Frontal cortex (tissue), 4 donors: Measurements from ENCODE around the gene CEP85. TPM values are rescaled to one million over a fixed set of nuclear protein-coding genes. Genes with fewer than 3 reads are reported as not detected.
A peak's percentile ranks its signal among the peaks of the same experiment; 100 is the strongest.
"Not testable (repeated sequence)": the region's sequence is repeated elsewhere in the genome, so short reads cannot be mapped to it uniquely, and the experiment has no call there.

Experiments
- DNase-seq, 2 donors: peaks; one replicate each; pipeline ENCODE4 v3.0.0; 2012; ENCODE audit warnings: low spot score in 2 of 2
- FAIRE-seq: peaks from 2 replicates; lab custom pipeline; 2012; peaks lifted over from hg19 to GRCh38; lab: Jason Lieb, UNC
- total RNA-seq: library from RNA; depleted of rRNA; stranded (reverse); fragments of >200 nt; gene quantifications from one replicate; pipeline ENCODE4 v1.2.3, GENCODE V29; 2014
- donor health status: control.
- donor health status: control.
- donor health status: control.

The CEP85 gene
- total RNA-seq, 1 donor from 2014 or later = 12.2 TPM

DNA sequence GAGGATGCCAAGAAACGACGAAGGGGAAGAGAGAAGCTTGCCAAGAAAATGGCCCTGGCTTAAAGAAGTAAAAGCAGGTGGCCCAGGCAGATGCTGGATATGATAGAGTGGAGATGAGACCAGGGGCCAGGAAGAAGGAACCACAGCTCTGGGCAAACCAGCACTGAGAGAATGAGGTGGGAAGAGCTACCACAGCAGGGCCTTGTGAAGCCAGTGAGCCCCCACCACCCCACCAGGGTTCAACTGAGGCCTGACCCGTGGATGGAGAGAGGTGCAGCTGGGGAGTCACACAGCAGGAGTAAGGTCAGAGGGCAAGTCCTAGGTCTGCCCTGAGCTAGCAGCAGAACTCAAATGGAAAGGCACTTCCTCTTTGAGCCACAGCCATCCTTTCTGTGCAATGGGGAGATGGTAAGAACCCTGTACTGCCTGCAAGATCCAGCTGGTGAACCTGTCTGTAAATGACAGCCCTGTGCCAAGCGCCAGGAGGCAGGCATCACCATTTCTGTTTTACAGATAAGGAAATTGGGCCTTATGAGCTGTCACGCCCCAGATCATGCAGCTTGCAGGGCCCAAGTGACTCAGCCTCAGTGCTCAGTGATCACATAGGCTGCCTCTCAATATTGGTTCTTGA, 54.4 kb downstream of the CEP85 start:
- no peak for FAIRE-seq
- no peak for DNase-seq

DNA sequence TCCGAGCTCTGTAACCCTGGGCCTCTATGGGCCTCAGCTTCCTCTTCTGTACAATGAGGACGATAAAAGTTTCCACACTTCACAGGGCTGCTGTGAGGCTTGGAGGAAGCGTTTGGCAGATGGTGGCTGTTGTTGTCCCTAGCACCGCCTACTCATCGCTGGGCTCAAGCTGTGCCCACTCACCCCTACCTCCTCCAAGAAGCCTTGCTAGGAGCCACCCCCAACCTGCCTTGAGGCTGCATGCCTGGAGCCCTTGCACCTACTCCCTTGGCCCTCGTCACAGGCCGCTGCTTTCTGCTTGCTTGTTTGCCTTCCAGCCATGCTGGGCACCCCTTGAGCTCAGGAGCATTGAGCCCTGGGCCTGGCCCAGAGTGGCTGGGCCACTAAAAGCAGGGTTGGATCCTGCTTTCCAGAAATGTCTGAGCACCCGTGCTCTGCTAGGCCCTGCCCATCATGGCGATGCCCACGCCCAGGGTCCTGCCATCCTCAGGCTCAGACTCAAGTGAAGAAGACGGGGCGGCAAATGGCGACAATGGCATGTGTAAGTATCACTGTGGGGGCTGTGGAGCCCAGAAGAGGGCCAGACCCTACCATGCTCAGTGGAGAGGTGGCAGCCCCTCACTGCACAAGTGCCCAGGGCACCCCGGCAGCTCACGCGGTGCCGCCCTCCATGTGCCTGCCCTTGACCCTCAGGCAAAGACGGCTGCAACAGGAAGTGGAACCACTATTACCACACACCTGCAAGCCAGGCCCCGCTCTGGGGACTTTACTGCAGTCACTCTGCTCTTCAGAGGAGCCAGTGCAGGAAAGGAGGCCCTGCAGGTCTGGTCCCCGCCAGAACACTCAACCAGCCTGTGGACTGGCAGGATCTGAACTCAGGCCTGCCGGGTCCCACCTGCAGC, 55.4 kb downstream of the CEP85 start:
- DNase-seq (peak in 1 of 2 donors; percentile 60), FAIRE-seq (no peak)

DNA sequence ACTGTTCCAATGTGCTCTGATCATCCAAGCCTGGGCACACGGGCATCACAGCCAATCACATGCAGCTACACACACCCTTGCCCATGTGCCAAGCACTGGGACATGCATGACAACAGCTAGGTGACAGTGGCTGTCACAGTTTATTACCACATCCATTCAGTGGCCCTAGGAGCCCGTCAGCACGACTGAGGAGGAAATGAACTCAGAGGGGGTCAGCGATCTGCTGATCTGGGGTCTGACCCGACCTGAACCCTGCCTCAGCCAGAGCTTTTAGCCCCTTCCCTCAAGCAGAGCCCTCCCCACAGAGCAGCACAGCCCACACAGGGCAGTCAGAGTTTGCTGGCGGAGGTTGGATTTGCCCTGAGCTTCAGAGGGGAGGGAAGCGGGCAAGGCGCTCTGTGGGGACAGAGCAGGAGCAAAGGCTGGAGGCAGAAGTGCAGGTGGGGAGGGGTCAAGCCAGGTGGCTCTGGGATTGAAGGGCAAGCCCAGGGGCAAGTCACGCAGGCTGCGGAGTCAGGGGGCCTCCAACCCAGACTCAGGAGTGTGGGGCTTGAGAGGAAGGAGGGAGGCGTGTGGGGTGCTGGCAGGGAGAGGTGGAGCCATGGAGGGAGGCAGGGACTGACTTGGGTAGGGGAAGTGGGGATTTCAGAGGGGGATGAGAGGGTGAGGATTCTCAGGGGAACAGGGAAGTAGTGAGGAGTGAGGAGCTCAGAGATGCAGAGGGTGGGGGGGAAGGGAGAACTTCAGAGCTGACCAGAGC, 56.3 kb downstream of the CEP85 start:
- DNase-seq = no peak
- FAIRE-seq = no peak

DNA sequence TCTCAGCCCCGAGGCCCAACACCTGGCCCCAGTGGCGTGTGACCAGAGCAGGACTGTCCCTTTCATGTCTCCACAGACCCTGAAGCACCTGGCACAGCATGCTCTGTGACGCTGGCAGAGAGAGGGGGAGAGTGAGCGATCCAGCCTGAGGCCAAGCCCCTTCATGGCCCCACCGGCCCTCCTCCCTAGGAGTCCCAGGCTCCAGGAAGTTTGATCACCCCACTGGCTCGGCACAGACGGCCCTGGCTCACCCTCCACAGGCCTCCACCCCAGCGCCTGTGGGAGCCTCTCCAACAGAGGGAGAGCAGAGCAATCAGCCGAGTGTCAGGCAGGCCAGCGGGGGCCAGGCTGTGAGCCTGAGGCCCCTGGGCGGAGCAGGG, 56.9 kb downstream of the CEP85 start:
- DNase-seq (no peak), FAIRE-seq (no peak)

DNA sequence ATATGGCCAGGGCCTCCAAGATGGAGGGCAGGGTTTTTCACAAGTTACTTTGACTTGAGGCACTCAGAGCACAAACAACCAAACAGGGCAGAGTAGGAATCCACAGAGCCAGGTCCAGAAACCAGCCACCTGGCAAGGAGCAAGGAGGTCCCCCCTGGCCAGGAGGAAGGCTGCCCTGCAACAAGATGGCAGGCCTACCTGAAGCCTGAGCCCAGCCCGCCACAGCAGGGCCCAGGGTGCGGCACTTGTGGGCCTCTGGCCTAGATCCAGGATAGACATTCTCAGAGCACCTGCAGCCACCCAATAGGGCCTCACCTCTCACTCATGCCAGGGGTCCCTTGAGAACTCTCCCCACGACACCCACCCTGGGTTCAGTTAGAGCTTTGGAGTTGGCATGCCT, 57.4 kb downstream of the CEP85 start:
- FAIRE-seq (no peak), DNase-seq (no peak)

DNA sequence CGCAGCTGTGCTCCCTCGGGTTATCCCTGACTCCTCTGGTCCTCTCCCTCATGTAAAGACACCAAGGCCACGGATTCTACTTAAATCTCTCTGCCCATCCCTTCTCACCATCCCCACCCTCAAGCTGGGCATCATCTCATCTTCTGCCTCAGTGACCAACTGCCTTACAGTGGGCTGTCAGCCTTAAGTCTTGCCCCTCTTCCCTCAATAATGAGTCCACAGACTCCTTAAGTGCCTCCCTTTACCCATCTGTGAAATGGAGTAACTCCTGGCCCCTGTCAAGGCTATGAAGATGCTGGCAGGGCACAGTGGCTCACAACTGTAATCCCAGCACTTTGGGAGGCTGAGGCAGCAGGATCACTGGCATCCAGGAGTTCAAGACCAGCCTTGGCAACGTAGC, 57.9 kb downstream of the CEP85 start:
- FAIRE-seq = no peak
- no peak for DNase-seq

DNA sequence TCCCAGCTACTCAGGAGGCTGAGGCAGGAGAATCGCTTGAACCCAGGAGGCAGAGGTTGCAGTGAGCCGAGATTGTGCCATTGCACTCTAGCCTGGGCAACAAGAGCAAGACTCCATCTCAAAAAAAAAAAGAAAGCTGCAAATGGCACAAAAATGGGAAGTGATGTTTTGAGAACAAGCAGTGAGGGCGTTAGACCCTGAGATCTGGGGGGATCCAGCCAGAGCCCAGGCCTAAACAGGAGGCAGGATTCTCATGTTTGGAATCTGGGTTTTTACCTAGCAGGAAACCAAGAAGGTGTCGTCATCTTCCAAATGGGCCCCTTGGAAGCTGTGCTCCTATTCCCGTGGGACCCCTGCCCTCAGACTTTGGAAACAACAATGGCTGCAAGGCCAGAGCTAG, 58.7 kb downstream of the CEP85 start:
- FAIRE-seq, DNase-seq: not testable (repeated sequence)

DNA sequence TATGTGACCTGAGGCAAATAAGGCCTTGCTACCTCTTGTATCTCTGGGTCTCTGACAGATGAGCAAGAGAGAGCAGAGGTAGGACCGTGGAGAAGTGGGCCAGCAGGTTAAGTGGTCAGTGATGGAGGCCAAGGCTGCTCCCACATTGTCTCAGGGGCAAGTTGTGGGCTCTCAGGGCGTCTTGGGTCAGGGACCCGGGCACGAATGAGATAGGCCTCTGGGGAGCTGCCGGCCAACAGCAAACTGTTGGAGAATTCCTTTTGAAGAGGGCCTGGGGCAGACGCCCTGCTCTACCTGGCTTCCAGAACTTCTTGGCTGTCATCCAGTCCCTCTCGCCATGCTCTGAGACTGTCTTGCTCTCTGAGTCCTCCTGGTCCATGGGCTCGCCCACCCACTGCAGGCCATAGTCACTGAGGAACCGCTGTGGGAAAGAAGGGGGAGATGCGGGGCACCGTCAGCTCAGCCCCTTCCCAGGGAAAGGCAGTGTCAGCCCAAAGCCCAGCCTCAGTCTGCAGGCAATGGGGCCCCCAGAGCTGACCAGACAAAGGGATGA, 60.0 kb downstream of the CEP85 start:
- FAIRE-seq = no peak
- DNase-seq = no peak

DNA sequence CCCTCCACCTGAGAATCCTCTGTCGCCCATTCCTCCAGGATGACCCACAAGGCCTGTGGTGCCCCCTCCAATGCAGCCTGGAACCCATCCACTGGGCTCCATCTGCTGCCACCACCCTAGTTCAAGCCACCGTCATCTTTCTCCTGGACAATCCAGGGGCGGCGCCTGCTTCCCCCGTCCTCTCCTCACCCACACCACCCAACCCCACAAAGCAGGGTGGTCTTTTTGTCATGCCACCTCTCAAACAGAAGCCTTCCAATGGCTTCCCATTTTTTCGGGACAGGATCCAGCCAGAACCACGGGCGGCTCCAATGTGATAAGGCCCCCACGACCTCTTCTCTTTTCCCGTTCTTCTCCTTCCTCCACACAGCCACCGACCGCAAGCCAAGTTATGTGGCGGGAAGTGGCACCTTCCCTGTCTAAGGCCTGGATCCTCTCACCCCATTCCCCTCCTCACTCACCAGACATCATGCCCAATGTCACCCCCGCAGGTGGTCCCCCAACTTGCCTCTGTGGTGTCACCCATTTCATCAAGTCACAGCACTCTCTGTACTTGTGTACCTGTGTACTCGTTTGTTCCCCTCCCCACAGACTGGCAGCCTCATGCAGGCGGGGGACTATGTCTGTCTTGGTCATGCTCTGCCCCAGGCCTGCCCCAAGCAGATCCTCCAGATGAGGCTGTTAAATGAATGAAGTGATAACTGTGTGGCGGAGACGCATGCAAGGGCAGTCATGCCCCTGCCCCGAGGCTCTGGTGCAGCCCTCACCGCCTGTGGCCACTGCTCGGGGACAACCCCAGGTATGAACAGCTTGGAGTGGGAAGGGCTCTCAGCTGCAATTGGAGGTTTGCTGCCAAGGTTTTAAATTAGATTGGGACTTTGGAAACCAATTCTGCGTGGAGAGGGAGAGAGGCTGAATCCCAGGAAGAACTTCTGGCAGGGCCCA, 61.5 kb downstream of the CEP85 start:
- no peak for FAIRE-seq
- no peak for DNase-seq

DNA sequence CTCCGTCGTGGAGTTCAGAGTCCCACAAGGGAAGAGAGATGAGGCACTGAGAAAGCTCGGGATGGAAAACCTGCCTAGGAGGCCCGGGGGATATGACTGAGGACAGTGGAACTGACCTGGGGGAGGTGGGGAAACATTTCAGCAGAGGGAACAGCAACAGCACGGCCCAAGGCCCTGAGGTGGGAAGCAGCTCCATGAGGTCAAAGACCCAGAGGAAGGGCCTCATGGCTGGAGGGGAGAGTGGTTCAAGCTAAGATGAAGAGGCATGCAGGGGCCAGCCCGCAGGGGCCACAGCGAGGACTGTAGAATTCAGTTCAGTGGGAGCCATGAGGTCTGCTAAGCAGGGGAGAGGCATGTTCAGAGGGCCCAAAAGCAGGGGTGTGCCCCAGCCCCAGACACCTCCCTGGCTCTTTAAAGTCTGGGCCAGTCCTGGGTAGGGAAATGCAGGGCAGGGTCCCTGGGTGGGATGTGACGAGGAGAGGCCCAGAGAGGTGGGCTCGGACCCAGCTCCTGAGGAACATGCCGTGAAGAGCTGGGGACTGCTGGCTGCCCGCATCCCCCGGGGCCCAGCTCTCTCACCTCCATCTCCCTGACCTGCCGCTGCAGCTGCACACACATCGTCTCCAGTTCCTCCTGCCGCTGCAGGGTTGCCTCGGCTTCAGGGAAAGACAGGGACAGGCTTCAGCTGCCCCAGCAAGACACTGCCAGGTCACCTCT, 62.5 kb downstream of the CEP85 start:
- no peak for FAIRE-seq
- no peak for DNase-seq

DNA sequence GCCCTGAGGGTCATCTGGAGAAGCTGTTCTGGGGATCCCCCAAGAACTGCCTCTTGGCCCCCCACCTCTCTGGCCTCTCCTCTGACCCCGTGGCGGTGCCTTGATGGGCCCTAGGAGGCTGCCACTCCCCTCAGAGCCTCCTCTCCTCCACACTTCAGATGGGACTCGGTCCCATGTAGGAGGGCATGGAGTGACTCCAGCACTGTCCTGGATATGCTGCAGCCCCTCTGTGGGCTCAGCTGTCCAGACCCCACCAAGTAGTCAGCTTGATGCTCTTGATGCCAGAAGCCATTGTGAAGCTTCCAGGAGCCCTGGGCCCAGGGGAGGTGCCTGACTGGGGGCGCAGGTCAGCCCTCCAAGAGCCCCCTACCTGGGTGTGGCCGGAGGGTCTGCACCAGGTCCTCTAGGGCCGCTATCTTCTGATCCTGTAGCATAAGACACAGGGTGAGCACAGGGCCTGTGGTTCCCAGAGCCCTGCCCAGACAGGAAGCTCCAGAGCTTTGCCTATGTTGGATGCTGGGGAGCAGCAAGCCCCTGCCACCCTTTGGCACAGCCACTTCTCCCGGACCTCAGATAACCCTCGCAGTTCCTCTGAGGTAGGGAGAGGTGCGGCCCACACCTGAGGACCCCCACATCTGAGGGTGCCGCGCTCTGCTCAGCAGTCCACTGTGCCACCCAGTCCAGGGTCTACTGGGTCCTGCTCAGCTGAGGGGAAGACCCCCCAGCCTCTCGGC, 63.2 kb downstream of the CEP85 start:
- DNase-seq = no peak
- no peak for FAIRE-seq

DNA sequence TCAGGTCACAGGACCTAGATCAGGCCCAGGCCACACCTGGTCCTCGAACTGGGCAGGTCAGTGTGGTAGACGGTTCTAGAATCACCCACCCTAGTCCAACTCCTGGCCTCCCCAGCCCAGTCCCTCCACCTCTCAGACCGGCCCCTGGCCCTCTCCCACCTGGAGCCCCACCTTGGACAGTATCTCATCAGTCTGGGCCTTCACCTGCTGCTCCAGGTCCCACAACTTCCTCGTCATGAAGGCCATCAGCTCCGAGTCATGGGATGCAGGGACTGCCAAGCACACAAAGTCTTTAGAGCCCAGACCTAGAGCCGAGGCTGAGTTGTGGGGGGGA, 63.8 kb downstream of the CEP85 start:
- DNase-seq (no peak), FAIRE-seq (no peak)

DNA sequence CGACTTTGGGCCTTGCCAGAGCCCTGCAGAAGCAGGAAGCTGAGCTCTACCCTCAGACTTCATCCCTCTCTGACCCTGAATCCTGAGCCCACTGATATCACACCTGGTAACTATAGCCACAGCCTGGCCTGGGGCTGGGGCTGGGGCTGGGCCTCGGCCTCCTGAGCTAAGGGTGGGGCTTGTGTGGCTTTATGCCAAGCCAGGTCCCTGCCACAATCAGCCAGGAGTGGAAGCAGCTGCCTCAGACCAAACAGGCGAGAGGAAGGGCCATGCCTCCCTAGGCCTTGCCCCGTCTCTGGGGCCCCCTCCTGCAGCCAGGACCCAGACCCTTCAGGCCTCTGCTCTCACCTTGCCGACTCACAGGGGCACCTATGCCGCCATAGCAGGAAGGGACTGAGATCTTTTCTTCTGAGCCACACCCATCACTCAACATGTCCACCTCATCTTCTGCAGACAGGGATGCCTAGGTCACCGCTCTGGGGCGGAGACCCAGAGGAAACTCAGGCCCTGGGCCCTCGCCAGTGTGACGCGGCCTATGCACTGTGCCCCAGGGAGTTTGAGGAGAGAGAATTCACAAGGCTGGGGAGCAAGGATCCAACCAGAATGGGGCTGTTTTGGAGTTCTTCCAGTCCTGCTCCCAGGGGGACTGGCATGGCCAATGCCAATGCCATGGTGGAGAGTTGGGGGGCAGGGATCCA, 66.7 kb downstream of the CEP85 start:
- DNase-seq = no peak
- no peak for FAIRE-seq

DNA sequence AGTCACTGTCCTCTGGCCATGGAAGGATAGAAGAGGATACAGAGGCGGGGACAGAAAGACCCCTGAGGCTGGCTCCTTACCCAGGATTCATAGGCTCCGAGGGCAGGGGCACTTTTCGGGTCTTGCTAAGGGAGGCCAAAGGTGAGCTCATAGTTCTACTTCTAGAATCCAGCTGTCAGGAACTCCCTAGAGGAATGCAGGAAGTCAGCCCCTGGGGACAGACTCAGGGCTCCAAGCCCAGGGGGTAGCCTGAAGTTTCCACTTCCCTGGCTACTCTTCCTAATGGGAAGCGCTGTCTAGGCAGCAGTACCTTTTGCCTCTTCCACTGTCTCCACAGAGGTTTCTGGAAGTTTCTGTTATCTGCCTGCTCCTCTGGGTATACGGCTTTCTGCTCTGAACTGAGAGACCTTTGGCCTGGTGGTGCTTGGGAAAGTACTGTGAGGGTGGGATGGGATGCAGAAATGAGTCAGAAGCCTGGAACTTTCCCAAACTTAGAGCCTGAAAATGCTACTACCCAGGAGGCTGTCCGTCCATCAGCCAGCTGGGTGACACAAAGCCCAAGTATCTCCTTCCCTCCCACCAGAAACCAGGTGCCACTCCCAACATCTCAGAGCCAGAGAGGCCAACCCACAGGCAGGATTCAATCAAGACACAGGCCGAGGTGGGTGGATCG, 68.9 kb downstream of the CEP85 start:
- DNase-seq (no peak), FAIRE-seq (no peak)

DNA sequence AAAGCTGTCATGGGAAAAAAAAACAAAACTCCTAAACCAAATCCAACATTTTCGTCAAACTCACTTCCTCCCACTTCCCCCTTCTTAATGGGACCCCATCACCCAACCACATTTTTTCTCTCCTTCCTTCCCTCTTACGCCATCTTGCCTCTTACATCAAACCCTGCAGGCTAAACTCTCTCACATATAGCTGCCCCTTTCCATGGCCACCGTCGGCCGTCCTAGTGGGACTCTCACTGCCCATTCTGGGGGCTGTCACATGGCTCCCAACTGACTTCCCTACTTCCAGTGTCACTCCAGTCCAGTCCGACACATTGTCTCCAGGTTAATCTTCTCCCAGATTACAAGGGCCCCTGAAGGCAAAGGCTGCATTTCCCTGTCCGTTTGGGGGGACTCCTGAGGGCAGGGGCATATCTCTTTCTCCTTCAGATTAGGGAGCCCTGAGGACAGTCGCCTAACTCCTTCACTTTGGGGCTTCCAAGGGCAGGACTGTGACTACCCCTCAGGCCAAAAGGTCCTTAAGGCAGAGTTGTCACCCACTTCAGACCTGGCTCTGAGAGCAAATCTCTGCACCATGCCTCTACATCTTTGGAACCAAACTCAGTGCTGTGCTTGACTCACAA, 71.8 kb downstream of the CEP85 start:
- no peak for DNase-seq
- FAIRE-seq = no peak

DNA sequence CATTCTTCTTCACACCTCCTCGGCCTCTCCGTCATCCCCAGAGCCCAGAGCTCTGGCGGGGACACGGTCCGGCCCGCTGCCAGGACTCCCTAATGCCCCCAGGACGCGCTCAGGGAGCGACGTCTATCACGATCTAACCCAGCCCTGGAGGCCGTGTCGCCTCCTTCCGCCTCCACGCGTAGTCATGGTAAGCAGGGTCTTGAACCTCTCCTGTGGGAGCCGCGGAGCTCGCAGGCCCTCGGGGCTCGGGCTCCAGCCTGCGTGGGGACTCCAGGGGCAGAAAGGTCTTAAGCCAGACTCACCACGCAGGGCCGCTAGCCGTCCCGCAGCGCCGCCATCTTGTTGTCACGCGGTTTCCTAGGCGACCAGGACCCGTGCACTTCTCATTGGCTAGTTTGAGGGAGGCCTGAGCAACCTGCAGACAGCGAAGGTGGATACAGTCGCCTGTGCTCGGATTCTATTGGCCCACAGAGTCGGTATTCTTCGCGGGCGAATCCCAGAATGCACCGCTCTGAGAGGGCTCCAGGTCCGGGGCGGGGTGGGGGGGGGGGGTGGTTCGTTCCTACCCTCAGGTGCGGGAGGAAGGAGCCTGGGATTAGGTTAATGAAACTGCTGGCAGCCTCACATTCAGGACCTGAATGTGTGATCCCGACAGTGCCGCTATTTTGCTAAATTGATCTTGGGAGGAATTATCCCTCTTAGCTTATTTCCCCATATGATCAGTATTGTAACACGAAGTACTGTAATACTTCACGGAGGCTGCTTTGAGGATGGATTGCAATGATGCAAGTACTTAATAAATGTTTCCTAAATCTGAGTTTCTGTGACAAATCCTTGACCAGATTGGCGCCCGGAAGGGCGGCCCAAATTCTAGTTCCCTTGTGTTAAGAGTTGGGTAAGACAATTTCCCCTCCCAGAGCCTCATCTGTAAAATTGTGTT, 72.6 kb downstream of the CEP85 start, which contains the start of gene UBXN11:
Gene UBXN11, minus strand, starts transcription at position 347 of the 940 bp plus-strand sequence. CDS start 3,753 bp downstream, outside the sequence.
- FAIRE-seq = no peak

More for the DNA sequence above, 72.6 kb downstream of the CEP85 start, which contains the start of gene UBXN11:
- DNase-seq = peak; percentile 56 to 93
